Hepatic stellate cell (primary cell): ENCODE measurements around the gene ENG.
A peak's percentile ranks its signal among the peaks of the same experiment; 100 is the strongest.

ENCODE experiments used
- DNase-seq: peaks from one replicate; pipeline ENCODE4 v3.0.0; 2011; ENCODE audit warnings: low spot score

The ENG gene

GRCh38 chr9:127773272-127773671, 81.2 kb downstream of the ENG start:
- no peak for DNase-seq

GRCh38 chr9:127772603-127773002, 81.9 kb downstream of the ENG start:
- DNase-seq: no peak

GRCh38 chr9:127771570-127772189, 82.8 kb downstream of the ENG start:
- DNase-seq: no peak

GRCh38 chr9:127770905-127771569, 83.4 kb downstream of the ENG start:
- peak; percentile 95 for DNase-seq

- DNase-seq: no peak
These were observed 83.9 kb downstream of the ENG start for GRCh38 chr9:127770583-127770904.

- DNase-seq: no peak
These were observed 84.4 kb downstream of the ENG start for GRCh38 chr9:127769929-127770582.

GRCh38 chr9:127769101-127769500, 85.4 kb downstream of the ENG start:
- no peak for DNase-seq

- DNase-seq: no peak
These were observed 85.8 kb downstream of the ENG start for GRCh38 chr9:127768698-127769097.

- peak; percentile 50 for DNase-seq
These were observed 86.5 kb downstream of the ENG start for GRCh38 chr9:127767909-127768331.

GRCh38 chr9:127767410-127767809, 87.0 kb downstream of the ENG start:
- no peak for DNase-seq

GRCh38 chr9:127765418-127765817, 89.0 kb downstream of the ENG start:
- no peak for DNase-seq
